Measurements from ENCODE around the gene NDUFS5. TPM values are rescaled to one million over a fixed set of nuclear protein-coding genes. Genes with fewer than 3 reads are reported as not detected.

The NDUFS5 gene
- total RNA-seq, 1 donor from 2014 or later = 360 TPM

DNA sequence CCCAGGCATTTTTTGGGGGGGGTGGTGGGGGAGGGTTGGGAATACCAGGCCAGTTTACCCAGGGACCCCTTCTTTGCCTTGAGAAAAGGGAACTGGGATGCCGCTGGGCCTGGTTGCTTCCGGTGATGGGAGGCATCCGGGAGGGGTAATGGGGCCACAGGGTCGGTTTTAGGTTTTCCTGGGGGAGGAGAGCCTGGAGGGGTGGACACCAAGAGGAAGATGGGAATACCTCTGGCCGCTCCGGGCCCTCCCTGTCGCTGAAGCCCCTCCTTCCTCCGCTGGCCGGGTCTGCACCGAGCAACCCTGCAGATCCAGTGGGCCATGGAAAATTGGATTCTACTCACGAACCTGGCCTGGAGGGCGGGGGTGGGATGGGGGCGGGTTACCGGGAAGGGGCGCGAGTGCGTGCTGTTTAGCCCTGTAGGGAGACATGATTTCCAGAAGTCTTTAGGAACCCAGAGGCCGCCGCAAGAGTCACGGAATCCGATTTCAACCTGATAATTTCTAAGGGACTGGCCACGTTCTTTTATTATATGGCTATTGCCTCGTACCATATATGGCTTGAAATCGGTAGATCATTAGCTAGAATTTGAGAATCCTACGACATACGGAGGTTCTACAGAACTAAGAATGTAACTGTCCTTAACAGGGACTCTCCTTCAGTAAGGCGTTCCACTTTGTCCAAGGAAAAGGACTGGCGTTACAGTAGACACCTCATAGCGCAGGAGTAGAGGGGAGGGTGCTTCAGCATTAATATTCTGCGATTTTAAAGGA is 34.3 kb upstream of the NDUFS5 start:
- no peak overlapping the region for H2AFZ ChIP-seq (ENCODE audit: low read depth, low read length)
- H3K27ac ChIP-seq (ENCODE audit: low read depth, low read length) = peak overlapping the region; percentile 91
- Mint-ChIP-seq H3K27me3 (ENCODE audit: low read depth, unreplicated experiment) (no peaks in the 10 kb centered on the region), H3K36me3 (ENCODE audit: low read depth, unreplicated experiment) (peaks cover 10% of the 10 kb centered on the region), H3K4me3 (ENCODE audit: unreplicated experiment) (peak overlapping the region; percentile 97), H3K4me1 (ENCODE audit: low read depth, unreplicated experiment) (peaks cover 31% of the 10 kb centered on the region), H3K27ac (ENCODE audit: unreplicated experiment) (peak overlapping the region; percentile 67), H3K9me3 (ENCODE audit: unreplicated experiment) (no peaks in the 10 kb centered on the region)
- TF ChIP-seq EZH2 (IDR thresholded peaks at IDR 0.05; ENCODE audit: insufficient read depth, low read length) = no peak
- TF ChIP-seq, protein P1, sequence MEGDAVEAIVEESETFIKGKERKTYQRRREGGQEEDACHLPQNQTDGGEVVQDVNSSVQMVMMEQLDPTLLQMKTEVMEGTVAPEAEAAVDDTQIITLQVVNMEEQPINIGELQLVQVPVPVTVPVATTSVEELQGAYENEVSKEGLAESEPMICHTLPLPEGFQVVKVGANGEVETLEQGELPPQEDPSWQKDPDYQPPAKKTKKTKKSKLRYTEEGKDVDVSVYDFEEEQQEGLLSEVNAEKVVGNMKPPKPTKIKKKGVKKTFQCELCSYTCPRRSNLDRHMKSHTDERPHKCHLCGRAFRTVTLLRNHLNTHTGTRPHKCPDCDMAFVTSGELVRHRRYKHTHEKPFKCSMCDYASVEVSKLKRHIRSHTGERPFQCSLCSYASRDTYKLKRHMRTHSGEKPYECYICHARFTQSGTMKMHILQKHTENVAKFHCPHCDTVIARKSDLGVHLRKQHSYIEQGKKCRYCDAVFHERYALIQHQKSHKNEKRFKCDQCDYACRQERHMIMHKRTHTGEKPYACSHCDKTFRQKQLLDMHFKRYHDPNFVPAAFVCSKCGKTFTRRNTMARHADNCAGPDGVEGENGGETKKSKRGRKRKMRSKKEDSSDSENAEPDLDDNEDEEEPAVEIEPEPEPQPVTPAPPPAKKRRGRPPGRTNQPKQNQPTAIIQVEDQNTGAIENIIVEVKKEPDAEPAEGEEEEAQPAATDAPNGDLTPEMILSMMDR (IDR thresholded peaks at IDR 0.05; ENCODE audit: insufficient read depth, low read depth, low read length) = no peak
- peaks cover 32% of the 10 kb centered on the region for H3K4me1 ChIP-seq (ENCODE audit: insufficient read depth, low read length)
- peaks cover 59% of the 10 kb centered on the region for H3K79me2 ChIP-seq (ENCODE audit: insufficient read depth, low read length)
- H3K9ac ChIP-seq (ENCODE audit: low read length) = peak overlapping the region; percentile 90
- DNase-seq (ENCODE audit: low read depth) (peak; percentile 16), FAIRE-seq (no peak)
- peak overlapping the region; percentile 91 for H3K4me2 ChIP-seq (ENCODE audit: low read length)
- H3K27me3 ChIP-seq (ENCODE audit: insufficient read depth, low read length) = no peaks in the 10 kb centered on the region
- H3K4me3 ChIP-seq (ENCODE audit: insufficient read depth, low read depth, low read length) = peak overlapping the region; percentile 95
- H3K36me3 ChIP-seq (ENCODE audit: insufficient read depth, low read length) = peaks cover 14% of the 10 kb centered on the region
- no peaks in the 10 kb centered on the region for H3K9me3 ChIP-seq (ENCODE audit: insufficient read depth, low read depth, low read length)
- peaks cover 53% of the 10 kb centered on the region for H4K20me1 ChIP-seq (ENCODE audit: insufficient read depth, low read length)

DNA sequence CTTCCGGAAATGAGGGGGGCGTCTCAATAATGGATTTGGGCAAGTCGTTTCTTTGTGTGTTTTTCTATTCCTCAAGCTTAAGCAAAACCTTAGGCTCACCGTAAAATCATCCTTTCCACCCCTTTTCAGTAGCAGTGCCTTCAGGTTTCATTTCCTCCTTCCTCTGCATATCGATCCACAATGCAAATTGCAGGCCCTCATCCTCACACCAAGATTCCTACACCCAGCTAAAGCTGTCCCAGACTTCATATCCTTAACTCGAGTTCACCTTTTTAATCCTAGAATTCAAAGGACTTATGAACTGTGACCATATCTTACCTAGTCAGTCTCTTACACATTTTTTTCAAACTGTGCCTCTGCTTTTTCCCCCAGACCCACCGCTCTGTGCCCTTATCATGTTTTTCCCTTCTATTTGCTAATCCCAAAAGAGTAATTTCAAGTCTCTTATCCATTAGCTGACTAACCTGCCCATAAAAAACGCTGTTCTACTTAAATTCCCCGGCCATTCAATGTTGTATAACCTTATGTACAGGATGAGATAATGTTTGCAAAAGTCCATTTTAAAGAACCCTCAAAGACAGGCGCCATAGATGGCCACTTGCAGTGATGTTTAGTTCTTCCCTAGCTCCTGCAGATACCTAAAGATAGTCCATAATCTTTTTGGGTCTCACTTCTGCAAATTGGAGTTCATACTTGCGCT is 33.6 kb upstream of the NDUFS5 start:
- Histone ChIP-seq H3K4me2 (ENCODE audit: low read length) (peak overlapping the region; percentile 91), H3K27ac (ENCODE audit: low read depth, low read length) (peak overlapping the region; percentile 44), H2AFZ (ENCODE audit: low read depth, low read length) (no peak overlapping the region), H3K27me3 (ENCODE audit: insufficient read depth, low read length) (no peaks in the 10 kb centered on the region), H3K79me2 (ENCODE audit: insufficient read depth, low read length) (peaks cover 66% of the 10 kb centered on the region), H3K4me1 (ENCODE audit: insufficient read depth, low read length) (peaks cover 33% of the 10 kb centered on the region), H3K4me3 (ENCODE audit: insufficient read depth, low read depth, low read length) (peak overlapping the region; percentile 95), H3K9me3 (ENCODE audit: insufficient read depth, low read depth, low read length) (no peaks in the 10 kb centered on the region), H3K9ac (ENCODE audit: low read length) (peak overlapping the region; percentile 90), H3K36me3 (ENCODE audit: insufficient read depth, low read length) (peaks cover 18% of the 10 kb centered on the region), H4K20me1 (ENCODE audit: insufficient read depth, low read length) (peaks cover 61% of the 10 kb centered on the region)
- FAIRE-seq (no peak), DNase-seq (ENCODE audit: low read depth) (no peak)
- H3K27ac Mint-ChIP-seq (ENCODE audit: unreplicated experiment) = peak overlapping the region; percentile 67
- H3K4me3 Mint-ChIP-seq (ENCODE audit: unreplicated experiment) = peak overlapping the region; percentile 97
- H3K27me3 Mint-ChIP-seq (ENCODE audit: low read depth, unreplicated experiment) = no peaks in the 10 kb centered on the region
- TF ChIP-seq EZH2 (IDR thresholded peaks at IDR 0.05; ENCODE audit: insufficient read depth, low read length) = no peak
- TF ChIP-seq, protein P1 (IDR thresholded peaks at IDR 0.05; ENCODE audit: insufficient read depth, low read depth, low read length) = no peak
- H3K9me3 Mint-ChIP-seq (ENCODE audit: unreplicated experiment) = no peaks in the 10 kb centered on the region
- H3K4me1 Mint-ChIP-seq (ENCODE audit: low read depth, unreplicated experiment) = peaks cover 36% of the 10 kb centered on the region
- peaks cover 10% of the 10 kb centered on the region for H3K36me3 Mint-ChIP-seq (ENCODE audit: low read depth, unreplicated experiment)
